ENCODE results near the gene SHTN1.

SHTN1 gene

DNA sequence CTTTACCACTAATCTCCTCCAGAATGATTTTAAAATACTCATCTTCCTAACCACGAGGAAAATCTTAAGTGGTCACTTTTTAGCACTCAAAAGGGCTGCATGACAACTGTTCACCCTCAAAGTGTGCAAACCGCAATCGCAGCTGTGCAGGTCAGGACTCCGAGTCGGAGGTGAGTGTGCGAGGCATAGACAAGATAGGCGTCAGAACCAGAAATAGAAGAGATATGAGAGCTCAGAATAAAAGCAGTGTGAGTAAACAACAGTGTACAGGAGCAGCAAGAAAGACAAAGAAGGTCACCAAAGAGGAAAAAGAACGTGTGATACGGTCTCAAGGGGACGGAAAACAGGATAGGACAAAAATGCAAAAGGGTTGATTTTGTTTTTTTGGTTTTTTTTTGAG is 173.2 kb downstream of the SHTN1 start:
- DNase-seq, result no peak
